Uterus (tissue), 2 donors: Measurements from ENCODE around the gene RMC1.

Experiments
- POLR2A ChIP-seq, 2 donors: fragments of 450-650 bp; IDR thresholded peaks; one replicate each; pipeline ENCODE4 v1.6.1; 2016; ENCODE audit warnings: antibody characterized with exemption in 2 of 2, mild to moderate bottlenecking in 1 of 2, moderate library complexity in 1 of 2
- TF ChIP-seq, protein P1 (sequence below), 4 experiments: fragments of 200-600 bp in 2 of 4; fragments of 450-650 bp in 2 of 4; sonication (generic) in 2 of 4; IDR thresholded peaks; one replicate each; pipeline ENCODE4 v1.5.1; 2016 to 2019; ENCODE audit warnings: antibody characterized with exemption in 4 of 4, mild to moderate bottlenecking in 2 of 4, moderate library complexity in 1 of 4

DNA sequence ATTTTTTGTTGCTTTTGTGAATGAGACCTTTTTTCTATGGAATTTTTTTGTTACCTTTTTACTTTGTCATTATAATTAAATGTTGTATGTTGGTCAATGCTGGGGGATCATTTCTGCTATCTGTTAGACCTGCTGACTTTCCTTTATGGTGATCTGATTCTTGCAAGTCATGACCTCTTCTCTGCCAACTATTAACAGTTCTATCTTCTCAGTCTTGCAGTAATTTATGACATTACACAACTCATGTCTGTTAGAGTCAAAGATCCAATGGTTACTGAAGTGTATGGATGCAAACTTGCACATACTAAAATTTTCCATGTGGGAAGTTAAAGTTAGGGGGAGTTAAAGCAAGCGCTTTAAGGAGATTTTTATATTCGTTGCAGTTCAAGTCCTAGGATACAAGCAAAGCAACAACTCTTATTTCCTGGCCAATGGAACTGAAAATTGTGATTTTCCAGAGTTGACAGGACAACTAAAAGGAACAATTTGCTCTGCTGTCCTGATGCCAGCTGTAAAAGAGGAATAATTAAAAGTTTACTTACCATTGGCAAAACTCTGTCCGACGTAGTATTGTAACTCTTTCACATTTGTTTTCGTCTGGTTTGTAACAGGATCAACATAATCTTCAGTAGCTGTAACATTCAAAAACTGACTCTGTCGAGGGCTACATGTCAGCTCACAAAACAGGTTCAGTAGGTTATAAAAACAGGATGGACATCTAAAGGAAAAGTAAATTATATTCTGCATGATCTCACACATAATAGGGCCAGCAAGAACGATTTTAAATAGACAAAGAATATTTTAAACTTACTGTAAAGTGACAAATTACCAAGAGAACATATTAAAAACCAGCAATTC, 65.2 kb downstream of the RMC1 start:
- TF ChIP-seq, protein P1, sequence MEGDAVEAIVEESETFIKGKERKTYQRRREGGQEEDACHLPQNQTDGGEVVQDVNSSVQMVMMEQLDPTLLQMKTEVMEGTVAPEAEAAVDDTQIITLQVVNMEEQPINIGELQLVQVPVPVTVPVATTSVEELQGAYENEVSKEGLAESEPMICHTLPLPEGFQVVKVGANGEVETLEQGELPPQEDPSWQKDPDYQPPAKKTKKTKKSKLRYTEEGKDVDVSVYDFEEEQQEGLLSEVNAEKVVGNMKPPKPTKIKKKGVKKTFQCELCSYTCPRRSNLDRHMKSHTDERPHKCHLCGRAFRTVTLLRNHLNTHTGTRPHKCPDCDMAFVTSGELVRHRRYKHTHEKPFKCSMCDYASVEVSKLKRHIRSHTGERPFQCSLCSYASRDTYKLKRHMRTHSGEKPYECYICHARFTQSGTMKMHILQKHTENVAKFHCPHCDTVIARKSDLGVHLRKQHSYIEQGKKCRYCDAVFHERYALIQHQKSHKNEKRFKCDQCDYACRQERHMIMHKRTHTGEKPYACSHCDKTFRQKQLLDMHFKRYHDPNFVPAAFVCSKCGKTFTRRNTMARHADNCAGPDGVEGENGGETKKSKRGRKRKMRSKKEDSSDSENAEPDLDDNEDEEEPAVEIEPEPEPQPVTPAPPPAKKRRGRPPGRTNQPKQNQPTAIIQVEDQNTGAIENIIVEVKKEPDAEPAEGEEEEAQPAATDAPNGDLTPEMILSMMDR (IDR thresholded peaks at IDR 0.05), result no peak
- no peak for TF ChIP-seq POLR2A (IDR thresholded peaks at IDR 0.05)
